Peyer's patch (tissue), 4 donors: ENCODE results near the gene CREBL2. TPM values are rescaled to one million over a fixed set of nuclear protein-coding genes. Genes with fewer than 3 reads are reported as not detected.

Experiments
- DNase-seq, 3 donors: peaks; one replicate each; pipeline ENCODE4 v3.0.0-alpha.2; 2017 to 2019
- H3K27ac ChIP-seq, 4 donors: fragments of 200-600 bp; sonication (generic); one replicate each; pipeline ENCODE4 v1.5.1; 2016 to 2019
- H3K27me3 ChIP-seq, 2 donors: fragments of 200-600 bp; sonication (generic); one replicate each; pipeline ENCODE4 v1.5.1; 2019
- H3K36me3 ChIP-seq, 3 donors: fragments of 200-600 bp; sonication (generic); one replicate each; pipeline ENCODE4 v1.5.1; 2016 to 2019
- H3K4me1 ChIP-seq, 4 donors: fragments of 200-600 bp; sonication (generic); one replicate each; pipeline ENCODE4 v1.5.1; 2016 to 2019
- H3K4me3 ChIP-seq, 4 donors: fragments of 200-600 bp; sonication (generic); 1 replicate in 3 of 4; 2 replicates in 1 of 4; pipeline ENCODE4 v1.5.1; 2016 to 2019; ENCODE audit warnings: mild to moderate bottlenecking in 1 of 4
- H3K9me3 ChIP-seq, 4 donors: fragments of 200-600 bp; sonication (generic); one replicate each; pipeline ENCODE4 v1.5.1; 2016 to 2019; ENCODE audit warnings: mild to moderate bottlenecking in 1 of 4
- CTCF ChIP-seq, 6 experiments: fragments of 450-650 bp in 4 of 6; fragments of 200-600 bp in 2 of 6; sonication (generic) in 1 of 6; IDR thresholded peaks; one replicate each; pipeline ENCODE4 v1.5.1; 2017 to 2019; ENCODE audit warnings: antibody characterized with exemption in 6 of 6, mild to moderate bottlenecking in 3 of 6, moderate library complexity in 1 of 6
- POLR2A ChIP-seq, 2 donors: fragments of 450-650 bp; IDR thresholded peaks; one replicate each; pipeline ENCODE4 v1.5.1; 2017; ENCODE audit warnings: antibody characterized with exemption in 2 of 2, mild to moderate bottlenecking in 2 of 2, moderate library complexity in 2 of 2
- total RNA-seq, 4 donors: library from RNA; depleted of rRNA; stranded (reverse); fragments of >200 nt; gene quantifications; one replicate each; pipeline ENCODE4 v1.1.0, GENCODE V29; 2016

The CREBL2 gene
- total RNA-seq, 4 donors from 2014 or later: 23.1 to 33.0 (median 27.6) TPM

GRCh38 chr12:12671850-12672660 lies 60.4 kb downstream of the CREBL2 start:
- H3K4me1 ChIP-seq: no peaks in the 10 kb centered on the region
- TF ChIP-seq POLR2A (IDR thresholded peaks at IDR 0.05): no peak
- TF ChIP-seq CTCF (IDR thresholded peaks at IDR 0.05): no peak
- no peaks in the 10 kb centered on the region for H3K27me3 ChIP-seq
- H3K4me3 ChIP-seq: no peak overlapping the region
- no peaks in the 10 kb centered on the region for H3K36me3 ChIP-seq
- DNase-seq: no peak
- no peaks in the 10 kb centered on the region for H3K9me3 ChIP-seq
- H3K27ac ChIP-seq: no peak overlapping the region

- H3K27me3 ChIP-seq: no peaks in the 10 kb centered on the region
- H3K27ac ChIP-seq: no peak overlapping the region
- H3K4me3 ChIP-seq: no peak overlapping the region
- no peaks in the 10 kb centered on the region for H3K4me1 ChIP-seq
- no peaks in the 10 kb centered on the region for H3K36me3 ChIP-seq
- TF ChIP-seq POLR2A (IDR thresholded peaks at IDR 0.05) (no peak), CTCF (IDR thresholded peaks at IDR 0.05) (no peak)
- DNase-seq: no peak
- no peaks in the 10 kb centered on the region for H3K9me3 ChIP-seq
These were observed 61.6 kb downstream of the CREBL2 start for GRCh38 chr12:12673296-12673695.

- H3K36me3 ChIP-seq: no peaks in the 10 kb centered on the region
- H3K27me3 ChIP-seq: no peaks in the 10 kb centered on the region
- H3K27ac ChIP-seq: no peak overlapping the region
- H3K4me3 ChIP-seq: no peak overlapping the region
- no peaks in the 10 kb centered on the region for H3K9me3 ChIP-seq
- no peak for DNase-seq
- TF ChIP-seq CTCF (IDR thresholded peaks at IDR 0.05) (no peak), POLR2A (IDR thresholded peaks at IDR 0.05) (no peak)
- no peaks in the 10 kb centered on the region for H3K4me1 ChIP-seq
These were observed 64.9 kb downstream of the CREBL2 start for GRCh38 chr12:12676605-12677004.

GRCh38 chr12:12681061-12681765 lies 69.5 kb downstream of the CREBL2 start:
- Histone ChIP-seq H3K4me1 (no peaks in the 10 kb centered on the region), H3K9me3 (no peaks in the 10 kb centered on the region), H3K36me3 (no peaks in the 10 kb centered on the region), H3K27ac (no peak overlapping the region), H3K4me3 (no peak overlapping the region), H3K27me3 (no peaks in the 10 kb centered on the region)
- DNase-seq: no peak
- TF ChIP-seq POLR2A (IDR thresholded peaks at IDR 0.05): no peak
- no peak for TF ChIP-seq CTCF (IDR thresholded peaks at IDR 0.05)

- TF ChIP-seq CTCF (IDR thresholded peaks at IDR 0.05): no peak
- no peak for TF ChIP-seq POLR2A (IDR thresholded peaks at IDR 0.05)
- Histone ChIP-seq H3K36me3 (no peaks in the 10 kb centered on the region), H3K9me3 (no peaks in the 10 kb centered on the region), H3K4me3 (no peak overlapping the region), H3K27me3 (no peaks in the 10 kb centered on the region), H3K27ac (no peak overlapping the region), H3K4me1 (no peaks in the 10 kb centered on the region)
- no peak for DNase-seq
These were observed 70.6 kb downstream of the CREBL2 start for GRCh38 chr12:12682284-12682683.
